ENCODE measurements around the gene CHMP6. TPM values are rescaled to one million over a fixed set of nuclear protein-coding genes. Genes with fewer than 3 reads are reported as not detected.

CHMP6 gene
- polyA plus RNA-seq, 4 donors = 20.0 to 35.8 (median 31.8) TPM

DNA sequence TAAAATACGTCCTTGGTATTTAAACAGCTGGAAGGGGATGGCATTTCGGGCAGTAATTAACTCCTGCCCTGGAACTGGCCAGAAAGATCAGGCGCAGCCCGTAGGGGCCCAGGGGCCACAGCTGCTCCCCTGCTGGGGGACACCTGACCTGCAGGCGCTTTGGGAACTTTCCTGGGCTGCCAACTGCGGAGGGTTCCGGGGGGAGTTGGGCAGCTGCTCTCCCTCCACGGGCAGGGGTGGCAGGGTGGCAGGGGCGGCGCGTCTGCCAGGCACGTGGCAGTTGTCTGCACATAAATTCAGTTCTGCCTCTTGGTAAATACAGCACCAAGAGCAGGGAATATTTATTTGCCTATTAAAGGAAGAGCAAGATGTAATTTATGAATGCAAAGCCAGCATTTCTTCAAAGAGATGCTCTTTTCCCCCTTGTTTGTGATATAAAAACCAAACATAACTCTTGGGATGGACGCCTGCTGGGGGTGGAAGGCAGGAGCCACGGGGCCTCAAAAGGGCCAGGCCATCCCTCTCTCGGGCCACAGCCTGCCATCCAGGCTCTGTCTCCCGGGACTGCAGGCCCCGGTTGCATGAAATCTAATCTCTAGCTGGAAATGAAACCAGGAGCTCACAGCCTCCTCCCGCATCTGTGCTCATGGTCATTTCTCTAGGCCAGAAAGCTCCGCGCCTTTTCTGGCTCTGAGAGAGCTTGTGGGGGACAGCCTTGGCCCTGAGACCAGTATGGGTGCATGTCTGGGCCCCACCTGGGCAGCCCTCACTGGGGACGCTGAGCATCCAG lies 29.9 kb upstream of the CHMP6 start:
- Histone ChIP-seq H3K27me3 (ENCODE audit: control insufficient read depth in 3 of 3, insufficient read depth in 3 of 3, low read length in 3 of 3) (no peaks in the 10 kb centered on the region), H3K4me3 (ENCODE audit: low read depth in 1 of 3, low read length in 3 of 3) (no peak overlapping the region), H3K4me1 (ENCODE audit: control insufficient read depth in 3 of 3, insufficient read depth in 2 of 3, low read depth in 1 of 3, low read length in 2 of 3) (peaks cover 0 to 5% (median 0%) of the 10 kb centered on the region in 3 donors), H3K27ac (ENCODE audit: low read depth in 1 of 3, low read length in 2 of 3) (no peak overlapping the region), H3K36me3 (ENCODE audit: control insufficient read depth in 3 of 3, insufficient read depth in 2 of 3, low read depth in 1 of 3, low read length in 3 of 3) (peaks cover 2 to 67% (median 5%) of the 10 kb centered on the region in 3 donors), H3K9me3 (ENCODE audit: control insufficient read depth in 2 of 2, insufficient read depth in 1 of 2, low read depth in 1 of 2, low read length in 1 of 2) (no peaks in the 10 kb centered on the region)
- DNase-seq = no peak
- 88 to 90% (median 90%) methylated on average over 21 of the region's 21 CpGs for WGBS, 3 donors
- FAIRE-seq = no peak

DNA sequence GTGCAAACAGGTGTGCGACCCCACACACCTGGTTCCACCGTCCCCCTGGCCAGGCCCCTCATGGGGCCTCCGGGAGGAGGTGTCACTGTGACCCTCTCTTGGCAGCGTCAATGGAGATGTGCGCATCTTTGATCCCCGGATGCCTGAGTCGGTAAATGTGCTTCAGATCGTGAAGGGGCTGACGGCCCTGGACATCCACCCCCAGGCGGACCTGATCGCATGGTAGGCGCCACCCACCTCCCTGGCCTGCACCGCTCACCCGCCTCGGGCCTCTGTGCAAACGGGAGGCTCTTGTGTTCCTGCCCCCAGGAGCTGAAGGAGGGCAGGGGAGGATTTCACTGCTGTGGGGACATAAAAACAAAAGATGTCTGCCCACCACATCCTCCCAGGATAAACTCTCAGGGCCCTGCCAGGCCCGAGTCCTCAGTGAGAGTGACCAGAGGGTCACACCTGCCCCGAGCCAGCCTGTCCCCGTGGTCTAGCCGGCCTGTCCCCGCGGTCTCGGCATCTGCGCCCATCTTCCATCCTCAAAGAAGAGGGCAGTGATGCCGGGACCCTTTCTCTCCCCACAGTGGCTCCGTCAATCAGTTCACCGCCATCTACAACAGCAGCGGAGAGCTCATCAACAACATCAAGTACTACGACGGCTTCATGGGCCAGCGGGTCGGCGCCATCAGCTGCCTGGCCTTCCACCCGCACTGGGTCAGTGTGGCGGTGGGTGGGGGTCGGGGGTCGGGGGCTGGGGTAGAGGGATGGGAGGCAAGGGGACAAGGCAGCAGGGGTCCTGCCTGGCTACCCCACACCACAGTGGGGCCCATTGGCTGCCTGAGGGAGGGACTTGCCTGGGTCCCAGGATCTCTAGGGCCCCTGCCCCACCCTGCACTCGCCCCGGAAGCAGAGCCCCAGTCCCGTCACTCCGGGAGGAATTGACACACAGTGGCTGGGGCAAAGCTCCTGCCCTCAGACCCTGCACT lies 29.0 kb upstream of the CHMP6 start:
- Histone ChIP-seq H3K36me3 (ENCODE audit: control insufficient read depth in 3 of 3, insufficient read depth in 2 of 3, low read depth in 1 of 3, low read length in 3 of 3) (peaks cover 2 to 61% (median 5%) of the 10 kb centered on the region in 3 donors), H3K27ac (ENCODE audit: low read depth in 1 of 3, low read length in 2 of 3) (no peak overlapping the region), H3K4me3 (ENCODE audit: low read depth in 1 of 3, low read length in 3 of 3) (no peak overlapping the region), H3K9me3 (ENCODE audit: control insufficient read depth in 2 of 2, insufficient read depth in 1 of 2, low read depth in 1 of 2, low read length in 1 of 2) (no peaks in the 10 kb centered on the region), H3K27me3 (ENCODE audit: control insufficient read depth in 3 of 3, insufficient read depth in 3 of 3, low read length in 3 of 3) (no peaks in the 10 kb centered on the region), H3K4me1 (ENCODE audit: control insufficient read depth in 3 of 3, insufficient read depth in 2 of 3, low read depth in 1 of 3, low read length in 2 of 3) (peaks cover 0 to 5% (median 0%) of the 10 kb centered on the region in 3 donors)
- 90 to 94% (median 91%) methylated on average over 37 to 41 of the region's 41 CpGs for WGBS, 3 donors
- FAIRE-seq (no peak), DNase-seq (no peak)

DNA sequence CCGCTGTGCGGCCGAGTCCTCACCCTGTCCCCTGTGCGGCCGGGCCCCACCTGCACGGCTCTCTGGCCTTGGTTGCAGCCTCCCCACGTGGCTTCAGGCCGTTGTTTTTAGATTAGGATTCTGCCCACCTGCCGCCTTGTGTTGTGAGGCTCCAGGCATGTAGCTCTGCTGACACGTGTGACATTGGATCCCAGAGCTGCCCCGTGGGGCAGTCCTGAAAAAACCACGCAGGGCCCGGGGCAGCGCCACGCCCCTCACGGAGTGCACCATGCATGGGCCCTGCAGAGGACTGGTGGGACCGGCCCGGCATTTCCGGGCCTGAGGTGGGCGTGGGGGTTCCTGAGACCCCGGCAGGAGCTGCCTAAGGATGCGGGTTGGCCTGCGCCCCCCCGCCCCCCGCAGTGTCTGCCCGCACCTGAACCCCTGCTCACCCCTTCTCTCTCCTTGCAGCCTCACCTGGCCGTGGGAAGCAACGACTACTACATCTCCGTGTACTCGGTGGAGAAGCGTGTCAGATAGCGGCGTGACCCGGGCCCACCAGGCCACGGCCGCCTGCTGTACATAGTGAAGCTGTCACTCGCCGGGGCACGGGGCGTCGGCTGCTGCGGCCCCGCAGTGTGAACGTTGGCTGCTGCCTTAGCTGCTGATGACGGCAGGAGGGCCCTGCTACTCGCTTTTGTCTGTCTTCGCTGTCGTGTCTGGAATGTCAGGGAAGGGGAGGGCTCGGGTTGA lies 27.7 kb upstream of the CHMP6 start:
- no peak overlapping the region for H3K27ac ChIP-seq (ENCODE audit: low read depth in 1 of 3, low read length in 2 of 3)
- peaks cover 2 to 57% (median 5%) of the 10 kb centered on the region in 3 donors for H3K36me3 ChIP-seq (ENCODE audit: control insufficient read depth in 3 of 3, insufficient read depth in 2 of 3, low read depth in 1 of 3, low read length in 3 of 3)
- H3K9me3 ChIP-seq (ENCODE audit: control insufficient read depth in 2 of 2, insufficient read depth in 1 of 2, low read depth in 1 of 2, low read length in 1 of 2) = no peaks in the 10 kb centered on the region
- WGBS, 3 donors = 93 to 94% (median 93%) methylated on average over 47 to 49 of the region's 49 CpGs
- FAIRE-seq (no peak), DNase-seq (no peak)
- no peak overlapping the region for H3K4me3 ChIP-seq (ENCODE audit: low read depth in 1 of 3, low read length in 3 of 3)
- no peaks in the 10 kb centered on the region for H3K27me3 ChIP-seq (ENCODE audit: control insufficient read depth in 3 of 3, insufficient read depth in 3 of 3, low read length in 3 of 3)
- H3K4me1 ChIP-seq (ENCODE audit: control insufficient read depth in 3 of 3, insufficient read depth in 2 of 3, low read depth in 1 of 3, low read length in 2 of 3) = peaks cover 0 to 5% (median 0%) of the 10 kb centered on the region in 3 donors

DNA sequence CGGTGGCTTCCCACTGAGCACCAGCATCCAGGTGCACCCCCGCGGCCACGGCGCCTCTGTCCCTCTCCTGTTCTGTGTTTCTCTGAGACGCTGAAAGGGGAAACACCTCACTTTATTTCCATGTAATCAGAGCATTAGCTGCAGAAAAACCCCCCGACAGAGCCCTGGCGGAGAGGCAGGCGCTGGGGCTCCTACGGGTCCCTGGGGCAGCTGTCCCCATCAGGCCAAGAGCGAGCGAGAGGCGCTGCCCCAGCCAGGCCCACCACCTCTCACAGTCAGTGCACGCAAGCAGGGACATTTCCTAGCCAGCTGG lies 27.1 kb upstream of the CHMP6 start:
- H3K9me3 ChIP-seq (ENCODE audit: control insufficient read depth in 2 of 2, insufficient read depth in 1 of 2, low read depth in 1 of 2, low read length in 1 of 2) = no peaks in the 10 kb centered on the region
- no peak overlapping the region for H3K27ac ChIP-seq (ENCODE audit: low read depth in 1 of 3, low read length in 2 of 3)
- 85 to 94% (median 92%) methylated on average over 14 of the region's 14 CpGs for WGBS, 3 donors
- peaks cover 2 to 57% (median 5%) of the 10 kb centered on the region in 3 donors for H3K36me3 ChIP-seq (ENCODE audit: control insufficient read depth in 3 of 3, insufficient read depth in 2 of 3, low read depth in 1 of 3, low read length in 3 of 3)
- no peaks in the 10 kb centered on the region for H3K27me3 ChIP-seq (ENCODE audit: control insufficient read depth in 3 of 3, insufficient read depth in 3 of 3, low read length in 3 of 3)
- DNase-seq (no peak), FAIRE-seq (no peak)
- H3K4me3 ChIP-seq (ENCODE audit: low read depth in 1 of 3, low read length in 3 of 3) = no peak overlapping the region
- no peaks in the 10 kb centered on the region for H3K4me1 ChIP-seq (ENCODE audit: control insufficient read depth in 3 of 3, insufficient read depth in 2 of 3, low read depth in 1 of 3, low read length in 2 of 3)

DNA sequence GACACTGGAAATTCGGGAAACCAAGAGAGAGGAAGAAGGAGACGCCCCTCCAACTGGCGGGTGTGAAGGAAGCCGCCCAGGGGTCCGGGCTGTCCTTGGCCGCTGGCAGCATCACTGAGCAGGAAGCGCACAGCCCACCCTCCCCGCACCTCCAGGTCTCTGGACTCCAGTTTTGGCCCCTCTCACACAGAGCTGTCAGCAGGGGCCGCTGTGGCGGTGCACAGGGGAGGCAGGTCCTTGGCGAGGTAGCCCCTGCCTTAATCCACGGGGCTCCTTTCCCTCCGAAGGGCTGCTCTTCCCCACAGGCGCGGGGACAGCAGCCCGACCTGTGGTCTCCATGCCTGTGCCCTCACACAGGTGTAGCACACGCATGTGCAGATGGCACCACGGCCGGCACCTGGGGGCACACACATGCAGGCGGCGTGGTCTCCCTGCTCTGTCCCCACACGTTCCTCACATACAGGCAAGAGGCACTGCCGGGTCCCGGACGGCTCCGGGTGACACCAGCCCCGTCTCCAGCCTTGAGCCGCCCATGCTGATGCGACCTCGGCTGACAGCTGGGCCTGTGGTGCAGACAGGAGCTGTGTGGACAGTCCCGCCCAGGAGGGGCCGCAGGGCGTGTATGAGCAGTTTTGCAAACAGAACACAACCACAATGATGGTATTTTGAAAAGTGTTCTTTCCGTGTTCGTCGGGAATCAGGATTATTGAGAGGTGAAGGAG lies 26.6 kb upstream of the CHMP6 start:
- H3K4me1 ChIP-seq (ENCODE audit: control insufficient read depth in 3 of 3, insufficient read depth in 2 of 3, low read depth in 1 of 3, low read length in 2 of 3) = no peaks in the 10 kb centered on the region
- no peaks in the 10 kb centered on the region for H3K9me3 ChIP-seq (ENCODE audit: control insufficient read depth in 2 of 2, insufficient read depth in 1 of 2, low read depth in 1 of 2, low read length in 1 of 2)
- FAIRE-seq = no peak
- H3K4me3 ChIP-seq (ENCODE audit: low read depth in 1 of 3, low read length in 3 of 3) = no peak overlapping the region
- 90 to 93% (median 91%) methylated on average over 31 to 36 of the region's 36 CpGs for WGBS, 3 donors
- H3K36me3 ChIP-seq (ENCODE audit: control insufficient read depth in 3 of 3, insufficient read depth in 2 of 3, low read depth in 1 of 3, low read length in 3 of 3) = peaks cover 2 to 54% (median 5%) of the 10 kb centered on the region in 3 donors
- H3K27me3 ChIP-seq (ENCODE audit: control insufficient read depth in 3 of 3, insufficient read depth in 3 of 3, low read length in 3 of 3) = peaks cover 0 to under 1% (median 0%) of the 10 kb centered on the region in 3 donors
- no peak overlapping the region for H3K27ac ChIP-seq (ENCODE audit: low read depth in 1 of 3, low read length in 2 of 3)
- no peak for DNase-seq

DNA sequence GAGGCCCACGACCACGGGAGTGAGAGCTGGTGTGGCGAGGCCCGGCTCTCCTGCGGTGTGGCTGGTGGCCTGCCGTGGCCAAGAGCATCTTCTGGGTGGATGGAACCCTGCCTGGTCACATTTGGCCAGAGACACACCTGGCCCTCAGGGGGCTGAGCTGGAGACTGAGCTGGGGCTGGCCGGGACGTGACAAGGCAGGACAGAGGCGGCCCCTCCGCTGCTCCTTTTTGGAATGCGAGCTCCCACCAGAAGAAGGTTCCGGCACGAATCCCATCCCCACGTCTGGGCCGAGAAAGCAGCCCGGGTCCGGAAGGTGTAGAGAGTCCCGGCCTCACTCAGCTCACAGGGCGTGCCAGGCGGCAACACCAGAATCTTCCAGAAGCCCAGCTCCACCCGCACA lies 26.0 kb upstream of the CHMP6 start:
- Histone ChIP-seq H3K27me3 (ENCODE audit: control insufficient read depth in 3 of 3, insufficient read depth in 3 of 3, low read length in 3 of 3) (peaks cover 0 to 7% (median 0%) of the 10 kb centered on the region in 3 donors), H3K4me3 (ENCODE audit: low read depth in 1 of 3, low read length in 3 of 3) (no peak overlapping the region), H3K27ac (ENCODE audit: low read depth in 1 of 3, low read length in 2 of 3) (no peak overlapping the region), H3K9me3 (ENCODE audit: control insufficient read depth in 2 of 2, insufficient read depth in 1 of 2, low read depth in 1 of 2, low read length in 1 of 2) (no peaks in the 10 kb centered on the region), H3K36me3 (ENCODE audit: control insufficient read depth in 3 of 3, insufficient read depth in 2 of 3, low read depth in 1 of 3, low read length in 3 of 3) (peaks cover 2 to 48% (median 5%) of the 10 kb centered on the region in 3 donors), H3K4me1 (ENCODE audit: control insufficient read depth in 3 of 3, insufficient read depth in 2 of 3, low read depth in 1 of 3, low read length in 2 of 3) (no peaks in the 10 kb centered on the region)
- DNase-seq = no peak
- no peak for FAIRE-seq
- WGBS, 3 donors = 91 to 94% (median 94%) methylated on average over 20 to 21 of the region's 21 CpGs

DNA sequence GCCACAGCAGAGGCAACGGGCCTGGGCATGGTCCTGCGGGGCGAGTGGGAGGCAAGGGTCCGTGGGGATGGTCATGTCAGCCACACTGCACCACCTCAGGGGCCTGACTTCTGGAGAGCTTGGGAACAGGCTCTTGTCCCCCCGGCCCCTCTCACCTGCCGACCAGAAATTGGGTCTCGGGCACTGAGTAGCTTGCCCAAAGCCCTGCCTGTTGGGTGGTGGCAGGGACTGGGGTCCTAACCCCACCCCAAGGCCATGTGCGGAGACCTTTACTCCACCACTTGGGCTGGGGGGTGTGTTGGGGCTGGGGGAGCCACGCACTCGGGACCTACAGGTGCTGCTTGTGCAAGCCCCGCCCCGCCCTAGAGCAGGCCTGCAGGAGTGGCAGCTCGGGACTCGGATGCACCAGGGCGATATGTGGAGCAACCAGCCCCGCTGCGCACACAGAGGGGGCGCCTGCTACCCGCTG lies 24.2 kb upstream of the CHMP6 start:
- H3K4me3 ChIP-seq (ENCODE audit: low read depth in 1 of 3, low read length in 3 of 3) = no peak overlapping the region
- no peak for DNase-seq
- H3K27me3 ChIP-seq (ENCODE audit: control insufficient read depth in 3 of 3, insufficient read depth in 3 of 3, low read length in 3 of 3) = peaks cover 0 to 21% (median 0%) of the 10 kb centered on the region in 3 donors
- FAIRE-seq = no peak
- H3K4me1 ChIP-seq (ENCODE audit: control insufficient read depth in 3 of 3, insufficient read depth in 2 of 3, low read depth in 1 of 3, low read length in 2 of 3) = no peaks in the 10 kb centered on the region
- H3K27ac ChIP-seq (ENCODE audit: low read depth in 1 of 3, low read length in 2 of 3) = no peak overlapping the region
- WGBS, 3 donors = 53 to 84% (median 72%) methylated on average over 17 to 19 of the region's 19 CpGs
- no peaks in the 10 kb centered on the region for H3K9me3 ChIP-seq (ENCODE audit: control insufficient read depth in 2 of 2, insufficient read depth in 1 of 2, low read depth in 1 of 2, low read length in 1 of 2)
- peaks cover 2 to 32% (median 5%) of the 10 kb centered on the region in 3 donors for H3K36me3 ChIP-seq (ENCODE audit: control insufficient read depth in 3 of 3, insufficient read depth in 2 of 3, low read depth in 1 of 3, low read length in 3 of 3)

All from small intestine (tissue), 7 donors.